B cell (primary cell): ENCODE results near the gene SCARB1. TPM values are rescaled to one million over a fixed set of nuclear protein-coding genes. Genes with fewer than 3 reads are reported as not detected.

Source experiments
- ATAC-seq: fragments of 200-7000 bp; cut with Tn5 transposase; one replicate; pipeline ENCODE4 v1.10.0; 2021; ENCODE audit warnings: low read depth, mild to moderate bottlenecking, moderate number of reproducible peaks, moderate library complexity
- CTCF ChIA-PET: fragments of 350-600 bp; sonication (Branson Sonifier 250); formaldehyde crosslinking; loops from one replicate; lab custom pipeline; 2021; ENCODE audit warnings: antibody characterized with exemption, inconsistent platforms; lab: Charles Lee
- POLR2A ChIA-PET: fragments of 350-600 bp; sonication (Branson Sonifier 250); formaldehyde crosslinking; loops from one replicate; lab custom pipeline; 2021; ENCODE audit warnings: antibody characterized with exemption; lab: Charles Lee
- DNase-seq: peaks from one replicate; pipeline ENCODE4 v3.0.0; 2013
- H2AFZ ChIP-seq: 2 replicates; pipeline ENCODE4 v1.6.1; 2012; ENCODE audit warnings: mild to moderate bottlenecking, low read depth, low read length; ENCODE audit not compliant: insufficient read depth, poor library complexity, severe bottlenecking
- H3K27ac ChIP-seq, 2 donors: 1 replicate in 1 of 2; 2 replicates in 1 of 2; pipeline ENCODE4 v1.5.1; 2012 to 2013; ENCODE audit warnings: low read length in 2 of 2, mild to moderate bottlenecking in 2 of 2, moderate library complexity in 1 of 2
- H3K27me3 ChIP-seq, 4 experiments: fragments of 200-600 bp in 1 of 4; sonication (generic) in 1 of 4; replicated peaks in 1 of 4; 1 replicate in 2 of 4; 2 replicates in 2 of 4; pipeline versions ENCODE4 v1.6.1 to v1.7.0; 2013 to 2016; ENCODE audit warnings: low read length in 3 of 4, mild to moderate bottlenecking in 2 of 4, mixed read lengths in 1 of 4, moderate library complexity in 1 of 4; ENCODE audit not compliant: insufficient read depth in 4 of 4, control insufficient read depth in 3 of 4; ENCODE audit errors: control extremely low read depth in 1 of 4
- H3K36me3 ChIP-seq, 2 experiments: replicated peaks in 1 of 2; 1 replicate in 1 of 2; 2 replicates in 1 of 2; pipeline versions ENCODE4 v1.6.1 to v1.7.1; 2013; ENCODE audit warnings: low read length in 1 of 2; ENCODE audit not compliant: insufficient read depth in 2 of 2, control insufficient read depth in 1 of 2; ENCODE audit errors: control extremely low read depth in 1 of 2, extremely low read depth in 1 of 2
- H3K4me1 ChIP-seq, 2 donors: fragments of 200-600 bp in 1 of 2; sonication (generic) in 1 of 2; 1 replicate in 1 of 2; 2 replicates in 1 of 2; pipeline versions ENCODE4 v1.5.1 to v1.6.1; 2013 to 2017; ENCODE audit warnings: low read length in 2 of 2; ENCODE audit not compliant: control insufficient read depth in 2 of 2, insufficient read depth in 2 of 2
- H3K4me2 ChIP-seq: replicated peaks from 2 replicates; pipeline ENCODE3; 2012; ENCODE audit warnings: mild to moderate bottlenecking, low read depth, low read length; ENCODE audit not compliant: poor library complexity, severe bottlenecking
- H3K4me3 ChIP-seq, 5 experiments: fragments of 200-600 bp in 1 of 5; sonication (generic) in 1 of 5; 1 replicate in 3 of 5; 2 replicates in 2 of 5; pipeline versions ENCODE4 v1.5.1 to v1.7.0; 2011 to 2016; ENCODE audit warnings: low read length in 4 of 5, mild to moderate bottlenecking in 4 of 5, low read depth in 2 of 5, control low read depth in 1 of 5, moderate library complexity in 1 of 5; ENCODE audit not compliant: insufficient read depth in 1 of 5; ENCODE audit errors: control extremely low read depth in 1 of 5, extremely low read depth in 1 of 5
- H3K79me2 ChIP-seq: fragments of 200-600 bp; sonication (generic); one replicate; pipeline ENCODE4 v1.6.0; 2016; ENCODE audit warnings: low read length; ENCODE audit not compliant: control insufficient read depth, insufficient read depth
- H3K9ac ChIP-seq: fragments of 200-600 bp; sonication (generic); 2 replicates; pipeline ENCODE4 v1.6.1; 2017; ENCODE audit warnings: mild to moderate bottlenecking, low read length, moderate library complexity
- H3K9me3 ChIP-seq, 3 donors: one replicate each; pipeline versions ENCODE4 v1.6.1 to v1.7.1; 2013; ENCODE audit warnings: low read length in 2 of 3; ENCODE audit not compliant: control insufficient read depth in 2 of 3, insufficient read depth in 1 of 3; ENCODE audit errors: control extremely low read depth in 1 of 3
- H4K20me1 ChIP-seq: 2 replicates; pipeline ENCODE4 v1.6.0; 2012; ENCODE audit warnings: mild to moderate bottlenecking, low read length; ENCODE audit not compliant: insufficient read depth, control insufficient read depth, poor library complexity, severe bottlenecking
- H3K27ac Mint-ChIP-seq: one replicate; pipeline ENCODE4 v1.8.0; 2021; ENCODE audit warnings: mixed read lengths
- H3K27me3 Mint-ChIP-seq: one replicate; pipeline ENCODE4 v1.8.0; 2021; ENCODE audit warnings: mixed read lengths
- H3K4me1 Mint-ChIP-seq: one replicate; pipeline ENCODE4 v1.8.0; 2021; ENCODE audit warnings: mixed read lengths
- H3K4me3 Mint-ChIP-seq: one replicate; pipeline ENCODE4 v1.8.0; 2021; ENCODE audit warnings: mixed read lengths
- H3K9me3 Mint-ChIP-seq: one replicate; pipeline ENCODE4 v1.8.0; 2022; ENCODE audit warnings: mixed read lengths; ENCODE audit not compliant: insufficient read depth
- CTCF ChIP-seq: fragments of 200-600 bp; IDR thresholded peaks from one replicate; pipeline ENCODE4 v1.8.0; 2022; ENCODE audit warnings: antibody characterized with exemption, mild to moderate bottlenecking
- EZH2 ChIP-seq: IDR thresholded peaks from 2 replicates; pipeline ENCODE4 v1.6.1; 2012; ENCODE audit warnings: borderline replicate concordance, low read depth, mild to moderate bottlenecking, moderate library complexity, low read length; ENCODE audit not compliant: insufficient read depth, poor library complexity, severe bottlenecking
- WGBS: methylation state at CpG from one replicate; pipeline ENCODE4 v1.1.5; 2013; ENCODE audit warnings: missing lambda C conversion rate; ENCODE audit not compliant: insufficient coverage; 5-methylcytosine and 5-hydroxymethylcytosine counted together
- intact Hi-C: fragments of 100-400 bp; cut with micrococcal nuclease; formaldehyde crosslinking; loops from one replicate; pipeline ENCODE4 v1.10.0; 2022
- polyA plus RNA-seq: library from polyadenylated mRNA; depleted of rRNA; stranded (reverse); fragments of >200 nt; gene quantifications from 2 replicates; pipeline ENCODE4 v1.2.3, GENCODE V29; 2012
- total RNA-seq, 2 donors: library from RNA; stranded (reverse); fragments of 120-200 nt in 1 of 2; gene quantifications; 1 replicate in 1 of 2; 2 replicates in 1 of 2; pipeline versions ENCODE4 v1.2.3 to v1.2.4, GENCODE V29; 2013 to 2022

Gene SCARB1
- total and polyA plus RNA-seq, 2 donors (not counting 1 experiment from before 2014, with no cell fraction given), result 26.8 to 30.7 TPM

- no peak overlapping the region for H3K9ac ChIP-seq
- no peak overlapping the region for H3K4me2 ChIP-seq
- Mint-ChIP-seq H3K27me3 (no peaks in the 10 kb centered on the region), H3K4me3 (no peak overlapping the region), H3K27ac (no peak overlapping the region), H3K9me3 (no peaks in the 10 kb centered on the region), H3K4me1 (no peaks in the 10 kb centered on the region)
- no peak for DNase-seq
- H3K4me1 ChIP-seq, result no peaks in the 10 kb centered on the region
- no peaks in the 10 kb centered on the region for H3K27me3 ChIP-seq
- H3K27ac ChIP-seq, result no peak overlapping the region
- H4K20me1 ChIP-seq, result no peaks in the 10 kb centered on the region
- no peak overlapping the region for H2AFZ ChIP-seq
- peaks cover 42% of the 10 kb centered on the region for H3K79me2 ChIP-seq
- no peaks in the 10 kb centered on the region for H3K9me3 ChIP-seq
- H3K4me3 ChIP-seq, result no peak overlapping the region
- POLR2A ChIA-PET, result no interaction called here
- CTCF ChIA-PET, result no interaction called here
- ATAC-seq, result no peak
- TF ChIP-seq EZH2 (no peak), CTCF (no peak)
- H3K36me3 ChIP-seq, result no peaks in the 10 kb centered on the region
- WGBS, result over 99% methylated on average over 7 of the region's 7 CpGs
- intact Hi-C loops, result no loop called here
Measured at GRCh38 chr12:124841558-124841945, 22.1 kb downstream of the SCARB1 start.

GRCh38 chr12:124837958-124838803 lies 25.5 kb downstream of the SCARB1 start:
- CTCF ChIA-PET, result interaction anchor here (0.6 kb wide), 1 partner anchor 21 kb away, joined by 3 read pairs; no protein-coding TSS in a partner anchor
- intact Hi-C loops, result loop anchor here (10.0 kb wide), 1 partner anchor 347 kb away; the partner anchor contains the start of gene TMEM132B
- Mint-ChIP-seq H3K4me3 (no peak overlapping the region), H3K27me3 (no peaks in the 10 kb centered on the region), H3K4me1 (no peaks in the 10 kb centered on the region), H3K9me3 (no peaks in the 10 kb centered on the region), H3K27ac (no peak overlapping the region)
- no peaks in the 10 kb centered on the region for H3K9me3 ChIP-seq
- POLR2A ChIA-PET, result no interaction called here
- H3K27ac ChIP-seq, result no peak overlapping the region
- peaks cover 30% of the 10 kb centered on the region for H3K79me2 ChIP-seq
- no peaks in the 10 kb centered on the region for H3K27me3 ChIP-seq
- H3K36me3 ChIP-seq, result no peaks in the 10 kb centered on the region
- no peaks in the 10 kb centered on the region for H3K4me1 ChIP-seq
- no peak overlapping the region for H3K4me2 ChIP-seq
- H4K20me1 ChIP-seq, result no peaks in the 10 kb centered on the region
- no peak overlapping the region for H3K9ac ChIP-seq
- ATAC-seq (no peak), DNase-seq (no peak)
- WGBS, result 97% methylated on average over 12 of the region's 16 CpGs
- TF ChIP-seq EZH2, result no peak
- TF ChIP-seq CTCF, result no peak
- H3K4me3 ChIP-seq, result no peak overlapping the region
- H2AFZ ChIP-seq, result no peak overlapping the region
